Measurements from ENCODE around the gene TMEM154.

GRCh38 chr4:152680988-152681603 is 1.3 kb upstream of the TMEM154 start:
- TF ChIP-seq CTCF (IDR thresholded peaks at IDR 0.05; ENCODE audit: low read depth, low read length) (no peak), POLR2A (IDR thresholded peaks at IDR 0.05; ENCODE audit: extremely low read depth, insufficient read length) (no peak)
